Erythroblast (primary cell): ENCODE results near the gene C1orf198.
A peak's percentile ranks its signal among the peaks of the same experiment; 100 is the strongest.

Experiments
- DNase-seq, 2 experiments: peaks; one replicate each; lab custom pipeline; 2025; lab: John Stamatoyannopoulos, UW
- GATA1 ChIP-seq: IDR thresholded peaks from 2 replicates; pipeline ENCODE4 v1.6.1; 2011; ENCODE audit warnings: low read depth, mild to moderate bottlenecking, control low read depth, low read length, moderate library complexity
- POLR2A ChIP-seq: IDR thresholded peaks from 2 replicates; pipeline ENCODE4 v1.6.1; 2011; ENCODE audit warnings: mild to moderate bottlenecking, low read length

C1orf198 gene

GRCh38 chr1:230825761-230826160 is 42.6 kb downstream of the C1orf198 start:
- TF ChIP-seq POLR2A, result no peak
- TF ChIP-seq GATA1, result no peak
- no peak for DNase-seq

- DNase-seq, result peak in 1 of 2 experiments; percentile 14
- TF ChIP-seq POLR2A (peak; percentile 19), GATA1 (no peak)
Measured at GRCh38 chr1:230824919-230825721, 43.2 kb downstream of the C1orf198 start.

- DNase-seq, result no peak
- TF ChIP-seq POLR2A (no peak), GATA1 (no peak)
Measured at GRCh38 chr1:230824551-230824918, 43.8 kb downstream of the C1orf198 start.

GRCh38 chr1:230823931-230824381 is 44.4 kb downstream of the C1orf198 start:
- no peak for DNase-seq
- TF ChIP-seq GATA1, result no peak
- no peak for TF ChIP-seq POLR2A

- DNase-seq, result no peak
- TF ChIP-seq POLR2A, result no peak
- no peak for TF ChIP-seq GATA1
Measured at GRCh38 chr1:230823426-230823825, 44.9 kb downstream of the C1orf198 start.

- TF ChIP-seq GATA1 (no peak), POLR2A (no peak)
- DNase-seq, result no peak
Measured at GRCh38 chr1:230822092-230822581, 46.2 kb downstream of the C1orf198 start.

GRCh38 chr1:230821346-230821745 is 47.0 kb downstream of the C1orf198 start:
- no peak for TF ChIP-seq GATA1
- TF ChIP-seq POLR2A, result no peak
- no peak for DNase-seq

- TF ChIP-seq POLR2A, result no peak
- no peak for TF ChIP-seq GATA1
- no peak for DNase-seq
Measured at GRCh38 chr1:230820568-230820967, 47.8 kb downstream of the C1orf198 start.

- TF ChIP-seq GATA1 (no peak), POLR2A (no peak)
- DNase-seq, result no peak
Measured at GRCh38 chr1:230819976-230820375, 48.3 kb downstream of the C1orf198 start.

- no peak for TF ChIP-seq GATA1
- TF ChIP-seq POLR2A, result no peak
- no peak for DNase-seq
Measured at GRCh38 chr1:230818901-230819300, 49.4 kb downstream of the C1orf198 start.

GRCh38 chr1:230818367-230818766 is 50.0 kb downstream of the C1orf198 start:
- no peak for DNase-seq

GRCh38 chr1:230816018-230816417 is 52.3 kb downstream of the C1orf198 start:
- DNase-seq, result no peak

More at GRCh38 chr1:230818367-230818766, 50.0 kb downstream of the C1orf198 start:
- TF ChIP-seq POLR2A (no peak), GATA1 (no peak)

GRCh38 chr1:230814949-230815692 is 53.2 kb downstream of the C1orf198 start:
- no peak for DNase-seq

More at GRCh38 chr1:230816018-230816417, 52.3 kb downstream of the C1orf198 start:
- TF ChIP-seq POLR2A, result no peak
- TF ChIP-seq GATA1, result no peak

GRCh38 chr1:230812568-230812967 is 55.8 kb downstream of the C1orf198 start:
- DNase-seq, result no peak
- TF ChIP-seq GATA1 (no peak), POLR2A (no peak)

More at GRCh38 chr1:230814949-230815692, 53.2 kb downstream of the C1orf198 start:
- TF ChIP-seq GATA1, result no peak
- no peak for TF ChIP-seq POLR2A
